GM18858 (cell line): Measurements from ENCODE around the gene GPR146.

Source experiments
- ATAC-seq: cut with Tn5 transposase; IDR thresholded peaks from one replicate; pipeline ENCODE4 v1.9.1; 2021; ENCODE audit not compliant: unreplicated experiment

Gene GPR146

DNA sequence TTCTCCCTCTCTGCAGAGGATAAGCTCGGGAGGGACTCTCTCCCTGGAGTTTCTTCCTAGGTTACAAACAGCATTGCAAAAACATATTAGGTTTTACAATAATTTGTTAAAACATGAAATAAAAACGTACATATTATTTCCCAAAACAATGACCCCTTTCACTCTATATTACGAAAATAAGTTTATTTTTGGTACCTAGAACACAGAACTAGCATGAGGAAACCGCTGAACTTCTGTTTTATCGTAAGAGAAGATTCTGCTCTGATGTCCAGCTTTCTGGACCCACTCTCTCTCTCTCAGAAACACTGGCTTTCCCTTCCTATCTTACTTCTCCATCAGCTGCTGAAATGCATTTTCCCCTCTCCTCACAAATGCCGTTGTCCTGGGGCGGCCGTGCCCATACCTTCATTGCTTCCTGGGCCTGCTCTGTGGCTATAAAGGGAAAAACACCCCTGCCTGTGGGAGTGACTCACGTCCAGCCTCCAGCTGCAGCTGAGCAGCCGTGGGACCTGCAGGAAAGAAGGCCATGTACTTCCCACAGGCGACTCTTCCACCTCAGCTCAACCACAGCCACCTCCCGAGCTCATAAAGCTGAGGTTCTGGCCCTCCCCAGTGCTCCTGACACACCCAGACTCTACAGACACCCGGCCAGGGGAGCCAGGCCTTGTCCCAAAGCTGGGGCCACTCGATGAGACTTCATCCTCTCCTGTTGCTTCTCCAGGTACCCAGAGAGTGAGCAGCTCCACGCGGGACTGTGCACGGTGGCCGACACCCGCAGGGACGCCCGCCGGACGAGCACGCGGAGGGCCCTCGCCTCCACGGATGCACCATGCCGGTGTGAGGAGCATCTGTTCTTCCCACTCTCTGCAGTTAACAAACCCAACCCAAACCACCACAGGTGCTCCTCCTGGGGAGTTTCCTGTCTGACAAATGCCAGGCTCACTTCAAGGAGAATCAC is 46.6 kb downstream of the GPR146 start:
- no peak for ATAC-seq

DNA sequence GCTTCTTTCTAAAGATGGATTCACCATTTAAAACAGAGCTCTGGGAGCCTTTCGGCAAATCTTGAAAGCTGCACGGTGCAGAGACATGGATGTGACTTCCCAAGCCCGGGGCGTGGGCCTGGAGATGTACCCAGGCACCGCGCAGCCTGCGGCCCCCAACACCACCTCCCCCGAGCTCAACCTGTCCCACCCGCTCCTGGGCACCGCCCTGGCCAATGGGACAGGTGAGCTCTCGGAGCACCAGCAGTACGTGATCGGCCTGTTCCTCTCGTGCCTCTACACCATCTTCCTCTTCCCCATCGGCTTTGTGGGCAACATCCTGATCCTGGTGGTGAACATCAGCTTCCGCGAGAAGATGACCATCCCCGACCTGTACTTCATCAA is 47.3 kb downstream of the GPR146 start:
- ATAC-seq, result no peak

DNA sequence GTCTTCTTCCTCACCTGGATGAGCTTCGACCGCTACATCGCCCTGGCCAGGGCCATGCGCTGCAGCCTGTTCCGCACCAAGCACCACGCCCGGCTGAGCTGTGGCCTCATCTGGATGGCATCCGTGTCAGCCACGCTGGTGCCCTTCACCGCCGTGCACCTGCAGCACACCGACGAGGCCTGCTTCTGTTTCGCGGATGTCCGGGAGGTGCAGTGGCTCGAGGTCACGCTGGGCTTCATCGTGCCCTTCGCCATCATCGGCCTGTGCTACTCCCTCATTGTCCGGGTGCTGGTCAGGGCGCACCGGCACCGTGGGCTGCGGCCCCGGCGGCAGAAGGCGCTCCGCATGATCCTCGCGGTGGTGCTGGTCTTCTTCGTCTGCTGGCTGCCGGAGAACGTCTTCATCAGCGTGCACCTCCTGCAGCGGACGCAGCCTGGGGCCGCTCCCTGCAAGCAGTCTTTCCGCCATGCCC is 47.9 kb downstream of the GPR146 start:
- no peak for ATAC-seq

DNA sequence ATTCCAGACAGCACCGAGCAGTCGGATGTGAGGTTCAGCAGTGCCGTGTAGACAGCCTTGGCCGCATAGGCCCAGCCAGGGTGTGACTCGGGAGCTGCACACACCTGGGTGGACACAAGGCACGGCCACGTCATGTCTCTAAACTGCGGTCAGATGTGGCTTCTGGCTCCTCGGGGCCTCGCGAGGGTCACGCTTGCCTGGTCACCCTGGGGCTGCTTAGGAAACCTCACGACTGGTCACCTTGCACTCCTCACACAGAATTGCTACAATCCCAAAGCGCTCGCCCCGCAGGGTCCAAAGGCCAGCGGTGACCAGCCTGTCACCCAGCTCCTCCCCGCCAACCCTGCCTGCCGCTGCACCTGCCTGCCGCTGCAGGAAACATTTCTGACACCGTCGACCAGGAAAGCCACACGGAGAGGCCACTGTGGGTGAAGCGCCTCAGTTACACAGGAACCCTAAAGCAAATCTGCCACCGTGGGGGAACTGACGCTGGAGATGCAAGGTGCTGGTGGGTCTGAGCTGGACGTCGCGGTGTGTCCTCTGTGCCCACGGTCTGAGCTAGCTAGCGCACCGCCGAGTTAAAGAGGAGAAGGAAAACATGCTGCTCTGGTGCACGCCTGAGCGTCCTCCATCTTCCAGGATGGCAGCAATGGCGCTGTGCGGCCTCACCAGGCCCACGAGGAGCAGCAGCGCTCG is 48.6 kb downstream of the GPR146 start:
- ATAC-seq, result no peak

DNA sequence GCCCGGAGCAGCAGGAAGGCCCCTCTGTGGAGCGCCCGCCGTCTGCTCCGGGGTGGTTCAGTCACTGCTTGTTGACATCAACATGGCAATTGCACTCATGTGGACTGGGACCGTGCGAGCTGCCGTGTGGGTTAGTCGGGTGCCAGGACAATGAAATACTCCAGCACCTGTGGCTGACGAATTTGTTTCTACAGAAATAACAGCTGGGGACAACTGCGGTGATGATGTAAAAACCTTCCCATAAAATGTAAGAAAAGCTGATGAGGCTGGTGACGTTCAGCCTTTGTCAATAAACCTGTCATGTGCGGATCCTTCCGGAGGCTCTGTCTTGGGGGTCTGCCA is 49.1 kb downstream of the GPR146 start:
- ATAC-seq, result no peak

DNA sequence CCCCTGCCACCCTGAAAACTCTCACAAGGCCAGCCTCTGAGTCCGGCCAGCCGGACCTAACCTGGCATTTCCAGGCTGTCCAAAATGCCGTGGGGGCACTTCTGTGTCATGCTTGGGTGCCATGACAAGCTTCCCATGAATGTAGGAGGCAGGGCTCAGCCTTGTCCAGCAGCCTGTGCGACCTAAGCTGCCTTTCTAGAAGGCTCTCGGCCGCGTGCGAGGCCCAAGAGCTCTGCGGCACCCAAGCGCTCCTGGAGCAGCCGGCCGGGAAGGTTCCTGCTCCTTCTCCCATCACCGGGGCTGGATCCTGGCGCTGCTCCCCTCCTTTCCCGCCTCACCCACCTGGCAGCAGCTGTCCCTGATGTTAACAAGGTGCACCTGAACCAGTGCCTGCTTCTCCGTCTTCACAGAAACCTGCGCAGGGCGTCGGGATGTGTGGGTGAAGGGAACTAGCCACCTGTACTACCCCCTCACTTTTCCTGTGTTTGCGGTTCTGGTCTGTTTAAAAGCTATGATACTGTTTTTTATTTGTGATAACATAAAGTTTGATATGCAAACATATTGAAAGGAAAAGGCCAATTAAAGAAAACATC is 49.7 kb downstream of the GPR146 start:
- no peak for ATAC-seq

DNA sequence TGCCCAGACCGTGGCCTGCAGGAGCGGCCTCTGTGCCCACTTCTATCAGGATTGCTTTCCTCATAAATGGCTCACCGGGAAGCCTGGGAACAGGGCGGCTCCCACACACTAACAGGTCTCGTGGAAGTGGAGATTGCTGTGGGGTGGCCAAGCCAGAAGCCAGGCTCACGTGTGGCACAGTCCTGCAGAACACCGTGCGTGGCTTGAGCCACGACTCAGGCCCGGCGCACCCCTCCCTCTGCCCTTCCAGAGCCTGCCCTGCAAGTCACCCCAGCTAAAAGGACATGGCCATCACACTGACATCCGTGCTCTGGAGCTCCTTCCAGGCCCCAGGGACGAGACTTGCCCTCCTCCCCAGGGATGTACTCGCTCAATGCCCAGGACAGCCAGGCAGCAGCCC is 50.5 kb downstream of the GPR146 start:
- no peak for ATAC-seq

DNA sequence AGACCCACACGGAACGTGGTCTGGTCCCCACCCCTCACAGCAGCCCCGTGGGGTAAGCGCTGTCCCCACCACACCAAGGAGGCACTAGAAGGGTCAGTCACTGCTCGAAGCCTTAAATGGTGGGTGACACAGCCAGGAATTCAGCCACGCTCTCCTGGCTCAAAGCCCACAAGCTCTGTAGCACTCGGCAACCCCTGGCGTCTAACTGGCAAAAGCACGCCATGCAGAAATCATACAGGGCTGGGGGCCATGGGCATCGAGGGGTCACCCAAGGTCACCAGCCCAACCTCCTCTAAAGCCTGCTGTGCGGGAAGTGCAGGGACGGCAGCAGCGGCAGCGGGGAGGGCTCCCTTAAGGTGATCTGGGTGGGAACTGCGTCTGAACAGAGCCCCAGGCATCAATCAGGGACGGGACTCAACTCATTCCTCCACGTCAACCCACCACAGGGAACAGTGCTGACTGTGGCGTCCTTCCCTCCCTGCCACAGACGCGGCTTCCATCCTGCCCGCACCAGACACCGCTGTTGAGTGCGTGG is 51.3 kb downstream of the GPR146 start:
- no peak for ATAC-seq

DNA sequence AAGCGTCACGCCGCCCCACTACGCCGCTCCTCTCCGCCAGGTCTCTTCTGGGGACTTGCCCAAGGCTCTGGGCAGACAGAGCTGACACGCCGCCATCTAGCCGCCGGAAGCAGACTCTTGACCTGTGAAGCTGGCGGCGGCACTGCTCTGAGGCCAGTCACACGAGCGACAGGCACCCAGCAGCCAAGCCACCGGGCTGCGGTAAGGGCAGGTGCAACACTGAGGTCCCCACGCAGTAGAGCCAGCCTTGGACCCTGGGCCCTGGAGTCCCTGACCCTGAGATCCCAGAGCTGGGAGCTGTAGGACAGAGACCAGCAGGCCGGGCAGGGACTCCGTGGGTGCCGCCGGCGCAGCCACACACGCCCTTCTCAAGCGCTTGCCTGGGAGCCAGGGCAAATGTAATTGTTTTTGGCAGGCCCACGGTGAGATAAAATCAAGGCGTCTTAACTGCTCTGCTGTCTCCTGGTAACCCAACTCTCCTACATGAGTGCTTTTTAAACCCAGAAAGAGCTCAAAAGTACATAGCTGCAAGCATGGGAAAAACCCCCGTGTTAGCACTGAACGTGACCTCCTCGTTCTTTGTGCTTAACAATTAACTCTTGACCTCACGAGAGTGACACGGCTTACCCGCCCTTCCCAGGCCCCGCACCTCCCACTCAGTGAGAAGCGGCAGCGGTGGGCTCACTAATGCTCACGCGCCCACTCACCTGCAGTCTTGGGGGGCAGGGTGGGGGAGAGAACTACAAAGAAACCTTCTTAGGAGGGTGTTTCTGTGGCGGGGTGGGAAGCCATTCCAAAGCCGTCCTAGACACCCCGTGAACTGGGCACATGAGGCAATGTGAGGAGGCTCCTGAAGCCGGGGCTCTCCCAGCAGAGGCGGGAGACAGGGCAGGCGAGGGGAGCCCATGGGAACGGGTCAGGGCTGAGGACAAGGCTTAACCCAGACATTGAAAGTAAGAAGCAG is 52.1 kb downstream of the GPR146 start:
- ATAC-seq, result no peak

DNA sequence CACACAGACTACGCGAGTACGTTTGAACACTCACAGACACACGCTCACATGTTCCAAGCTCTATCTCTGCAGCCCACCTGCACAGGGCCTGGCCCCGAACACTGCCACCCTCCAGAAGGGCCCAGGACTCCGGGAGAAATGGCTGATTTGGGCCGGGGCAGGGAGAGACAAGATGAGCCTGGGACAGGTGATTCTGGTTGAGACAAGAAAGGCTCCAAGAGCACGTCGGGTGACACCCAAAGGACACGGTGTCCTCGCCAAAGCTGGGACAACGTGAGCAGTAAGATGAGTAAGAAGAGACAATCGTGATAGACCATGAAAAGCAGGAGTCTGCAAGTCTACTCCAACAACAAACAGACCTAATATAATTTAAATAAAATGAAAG is 52.8 kb downstream of the GPR146 start:
- no peak for ATAC-seq

DNA sequence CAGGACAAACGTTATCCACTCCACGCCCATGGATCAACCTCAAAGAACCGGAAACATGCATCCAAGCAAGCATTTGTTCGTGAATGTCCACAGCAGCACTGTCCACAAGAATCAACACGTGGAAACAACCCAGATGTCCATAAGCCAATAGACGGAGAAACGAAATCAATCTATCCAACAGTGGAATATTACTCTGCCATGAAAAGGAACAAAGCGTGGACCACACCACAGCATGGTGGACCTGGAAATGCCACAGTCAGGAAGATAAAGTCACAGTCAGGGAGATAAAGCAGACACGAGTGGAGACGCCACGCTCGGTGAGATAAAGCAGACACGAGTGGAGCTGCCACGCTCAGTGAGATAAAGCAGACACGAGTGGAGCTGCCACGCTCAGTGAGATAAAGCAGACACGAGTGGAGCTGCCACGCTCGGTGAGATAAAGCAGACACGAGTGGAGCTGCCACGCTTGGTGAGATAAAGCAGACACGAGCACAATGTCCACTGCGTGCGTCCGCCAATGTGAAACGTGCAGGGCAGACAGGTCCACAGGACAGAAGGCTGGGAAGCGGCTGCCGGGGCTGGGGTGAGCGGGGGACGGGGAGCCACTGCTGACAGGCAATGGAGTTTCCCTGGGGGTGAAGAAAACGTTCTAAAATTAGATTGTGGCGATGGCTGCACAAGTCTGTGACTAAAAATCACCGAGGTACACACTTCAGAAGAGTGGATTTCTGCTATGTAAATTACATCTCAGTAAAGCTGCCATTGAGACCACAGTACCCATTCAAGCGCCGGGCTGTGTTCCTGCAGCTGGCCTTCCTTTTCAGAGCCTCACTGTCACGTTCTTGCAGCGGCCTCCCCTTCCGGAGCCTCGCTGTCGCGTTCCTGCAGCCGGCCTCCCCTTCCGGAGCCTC is 54.2 kb downstream of the GPR146 start:
- ATAC-seq, result no peak

DNA sequence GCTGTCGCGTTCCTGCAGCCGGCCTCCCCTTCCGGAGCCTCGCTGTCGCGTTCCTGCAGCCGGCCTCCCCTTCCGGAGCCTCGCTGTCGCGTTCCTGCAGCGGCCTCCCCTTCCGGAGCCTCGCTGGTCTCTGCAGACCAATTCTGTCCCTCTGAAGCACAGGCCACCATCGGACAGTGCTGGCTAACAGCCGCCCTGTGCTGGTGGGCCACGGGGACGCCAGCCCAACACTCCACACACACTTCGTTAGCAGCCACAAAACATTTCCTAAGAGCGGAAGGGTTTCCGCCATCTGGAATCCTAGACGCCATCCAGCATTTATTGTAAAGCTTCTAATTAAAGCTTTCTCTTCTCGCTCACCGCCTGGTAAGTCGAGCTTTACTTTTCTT is 54.8 kb downstream of the GPR146 start:
- no peak for ATAC-seq

DNA sequence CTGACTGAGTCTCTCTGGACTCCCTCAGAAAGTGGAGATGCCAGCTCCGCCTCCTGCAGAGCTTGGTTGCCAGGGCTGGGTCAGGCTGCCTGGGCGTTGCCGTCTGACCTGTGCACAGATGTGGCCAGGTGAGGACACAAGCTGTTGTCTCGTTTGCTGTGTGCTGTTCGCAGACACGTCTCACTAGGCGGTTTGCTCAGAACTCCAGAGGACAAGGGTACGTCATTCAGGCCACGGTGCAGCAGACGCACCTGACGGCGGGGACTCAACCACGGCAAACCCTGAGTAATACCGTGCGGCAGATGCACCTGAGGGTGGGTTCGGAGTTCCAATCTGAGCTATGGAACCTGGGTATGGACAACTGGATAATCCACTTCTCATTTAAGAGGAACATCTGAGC is 55.3 kb downstream of the GPR146 start:
- ATAC-seq, result no peak

DNA sequence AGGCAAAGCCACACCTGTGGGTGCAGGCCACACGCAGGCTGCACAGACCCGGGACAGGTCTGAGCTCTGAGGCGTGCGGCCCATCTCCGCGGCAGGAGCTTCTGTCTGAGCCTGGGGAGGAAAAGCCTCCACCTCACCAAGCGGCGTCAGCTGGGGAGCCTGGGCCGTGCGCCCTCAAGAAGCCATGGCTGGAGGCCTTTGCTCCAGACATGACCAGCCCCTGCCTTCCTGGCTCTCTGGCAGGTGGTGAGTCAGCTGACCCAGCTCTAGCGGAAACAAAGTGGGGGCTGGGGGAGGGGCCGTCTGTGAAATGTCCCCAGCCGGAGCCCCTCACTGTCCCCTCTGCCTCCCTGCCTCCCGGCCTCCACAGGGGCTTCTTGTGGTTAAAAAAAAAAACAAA is 56.0 kb downstream of the GPR146 start:
- ATAC-seq, result no peak

DNA sequence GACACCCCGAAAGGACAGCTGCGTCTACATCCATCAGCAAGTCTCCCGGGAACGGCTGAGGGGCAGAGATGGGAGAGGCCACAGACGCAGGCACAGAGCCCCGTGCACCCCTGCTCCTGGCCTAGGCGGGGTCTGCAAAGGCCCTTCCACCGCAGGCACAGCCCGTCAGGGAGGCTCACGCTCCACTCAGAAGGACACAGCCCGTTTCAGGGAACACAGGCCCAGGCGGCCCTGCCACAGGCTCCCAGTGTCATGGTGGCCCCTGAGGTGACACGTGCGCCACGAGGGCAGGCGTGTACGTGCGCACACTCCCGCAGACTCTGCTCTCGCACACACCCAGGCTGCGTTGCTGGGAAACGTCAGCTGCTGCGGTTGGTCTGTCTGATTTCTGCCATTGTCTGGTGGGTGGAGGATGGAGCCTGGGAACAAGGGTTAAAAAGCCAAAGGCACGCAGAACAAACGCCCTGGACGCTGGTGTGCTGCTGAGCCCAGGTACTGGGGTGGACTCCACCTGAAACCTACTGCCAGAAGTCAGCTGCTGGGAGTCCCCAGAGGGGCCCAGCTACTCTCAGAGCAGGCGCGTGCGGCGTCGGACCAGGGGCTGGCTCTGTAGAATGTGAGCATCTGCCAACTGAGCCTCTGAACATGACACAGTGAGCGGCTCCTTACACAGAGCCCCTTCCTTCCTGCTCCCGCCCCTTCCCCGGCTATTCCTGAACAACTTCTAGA is 56.7 kb downstream of the GPR146 start:
- no peak for ATAC-seq

DNA sequence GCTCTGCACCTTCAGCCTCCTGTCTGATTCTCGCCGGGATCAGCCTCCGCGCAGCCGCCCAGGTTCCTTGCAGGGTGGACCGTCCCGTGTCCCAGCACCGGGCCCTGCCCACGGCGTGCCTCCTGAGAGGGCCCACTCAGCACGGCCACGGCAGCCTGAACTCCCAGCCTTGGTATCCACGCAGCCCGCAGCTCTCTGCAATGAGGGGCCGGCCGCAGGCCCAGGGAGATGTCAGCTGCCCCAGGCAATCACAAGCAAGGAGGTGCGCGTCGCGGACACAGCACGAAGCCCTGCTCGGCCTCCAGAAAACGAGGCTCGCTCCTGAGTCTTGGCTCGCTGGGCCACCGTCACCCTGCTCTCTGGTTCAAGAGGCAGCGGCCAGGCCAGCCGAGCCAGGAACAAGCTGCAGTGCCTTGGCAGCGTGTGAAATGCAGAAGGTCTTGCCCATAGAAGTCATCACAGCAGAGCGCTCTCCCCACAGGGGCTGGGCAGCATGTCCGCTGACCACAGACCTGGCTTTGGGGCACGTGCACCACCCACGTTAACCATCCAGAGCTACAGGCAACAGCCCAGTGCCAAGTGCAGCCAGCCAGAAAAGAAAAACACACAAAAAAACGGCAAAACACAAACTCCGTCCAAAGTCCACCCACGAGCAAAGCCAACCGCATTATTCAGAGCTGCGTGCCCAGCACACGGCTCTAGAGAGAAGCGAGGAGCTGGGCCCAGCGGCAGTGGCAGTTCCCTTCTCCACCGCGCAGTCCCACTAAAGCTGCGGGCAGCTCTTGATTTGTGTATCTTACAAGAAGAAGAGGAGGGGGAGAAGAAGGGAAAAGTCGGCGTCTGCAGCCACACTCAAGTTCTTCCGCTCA is 57.5 kb downstream of the GPR146 start:
- ATAC-seq, result no peak

DNA sequence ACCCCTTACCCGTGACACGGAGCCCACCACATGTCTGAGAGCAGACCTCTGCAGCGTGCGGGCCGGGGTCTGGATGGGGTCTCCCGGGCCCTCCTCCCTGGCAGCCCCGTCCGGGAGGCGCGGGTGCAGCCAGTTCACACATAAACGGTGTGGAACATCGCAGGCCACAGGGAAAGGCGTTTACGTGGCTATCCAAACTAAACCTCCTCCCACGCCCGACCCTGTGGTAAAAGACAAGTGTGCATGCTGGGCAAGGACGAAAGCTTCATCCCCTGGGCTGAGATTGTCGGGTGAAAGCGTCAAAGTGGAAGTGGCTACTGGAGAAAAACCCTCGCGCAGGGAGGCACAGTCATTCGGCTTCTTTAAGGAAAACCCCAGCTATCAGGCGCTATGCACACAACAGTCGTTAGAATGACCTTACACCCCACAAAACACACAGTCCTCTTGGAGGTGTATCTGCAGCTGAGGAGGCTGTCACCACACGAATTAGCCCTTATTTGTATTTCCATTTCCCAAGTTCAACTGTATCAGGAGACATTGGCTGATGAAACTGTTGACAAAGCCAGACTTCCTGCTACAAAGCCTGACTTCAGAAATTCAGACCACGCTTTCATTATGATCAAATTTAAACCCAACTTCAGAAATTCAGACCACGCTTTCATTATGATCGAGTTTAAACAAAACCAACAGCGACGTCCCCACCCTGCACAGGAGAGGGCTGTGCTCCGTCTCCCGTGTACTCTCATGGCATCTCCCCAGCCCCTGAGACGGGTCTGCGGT is 58.9 kb downstream of the GPR146 start:
- ATAC-seq, result peak; percentile 29
